CD14-positive monocyte (primary cell): ENCODE results near the gene NOPCHAP1. TPM values are rescaled to one million over a fixed set of nuclear protein-coding genes. Genes with fewer than 3 reads are reported as not detected.

ENCODE experiments used
- DNase-seq, 3 donors: peaks; one replicate each; pipeline ENCODE4 v3.0.0-alpha.2; 2011 to 2022
- H2AFZ ChIP-seq: 2 replicates; pipeline ENCODE4 v1.6.0; 2012; ENCODE audit warnings: mild to moderate bottlenecking, low read depth, low read length, inconsistent platforms; ENCODE audit not compliant: insufficient read depth, poor library complexity, severe bottlenecking
- H3K27ac ChIP-seq, 2 donors: 1 replicate in 1 of 2; 2 replicates in 1 of 2; pipeline ENCODE4 v1.5.1; 2012 to 2013; ENCODE audit warnings: low read length in 2 of 2, control low read depth in 1 of 2, inconsistent platforms in 1 of 2, low read depth in 1 of 2, mild to moderate bottlenecking in 1 of 2
- H3K27me3 ChIP-seq, 2 donors: one replicate each; pipeline versions ENCODE4 v1.6.0 to v1.6.1; 2011 to 2013; ENCODE audit warnings: low read length in 2 of 2; ENCODE audit not compliant: control insufficient read depth in 2 of 2, insufficient read depth in 2 of 2
- H3K36me3 ChIP-seq, 2 donors: replicated peaks in 1 of 2; 1 replicate in 1 of 2; 2 replicates in 1 of 2; pipeline versions ENCODE4 v1.5.1 to v1.6.1; 2012 to 2013; ENCODE audit warnings: low read length in 2 of 2, control low read depth in 1 of 2, inconsistent platforms in 1 of 2, mild to moderate bottlenecking in 1 of 2; ENCODE audit not compliant: insufficient read depth in 2 of 2, control insufficient read depth in 1 of 2
- H3K4me1 ChIP-seq, 2 donors: 1 replicate in 1 of 2; 2 replicates in 1 of 2; pipeline versions ENCODE4 v1.5.1 to v1.6.1; 2012 to 2013; ENCODE audit warnings: low read length in 2 of 2, control low read depth in 1 of 2, inconsistent platforms in 1 of 2, mild to moderate bottlenecking in 1 of 2, moderate library complexity in 1 of 2; ENCODE audit not compliant: insufficient read depth in 2 of 2, control insufficient read depth in 1 of 2
- H3K4me2 ChIP-seq: replicated peaks from 2 replicates; pipeline ENCODE3; 2012; ENCODE audit warnings: low read length, moderate library complexity, mild to moderate bottlenecking; ENCODE audit not compliant: poor library complexity, severe bottlenecking; ENCODE audit errors: extremely low read depth
- H3K4me3 ChIP-seq, 3 experiments: fragments of 200-600 bp in 1 of 3; sonication (generic) in 1 of 3; replicated peaks in 1 of 3; 1 replicate in 2 of 3; 2 replicates in 1 of 3; pipeline ENCODE4 v1.5.1; 2011 to 2013; ENCODE audit warnings: low read length in 3 of 3, mild to moderate bottlenecking in 3 of 3, control low read depth in 2 of 3, low read depth in 2 of 3, inconsistent platforms in 1 of 3, moderate library complexity in 1 of 3
- H3K79me2 ChIP-seq: 2 replicates; pipeline ENCODE4 v1.6.0; 2012; ENCODE audit warnings: mild to moderate bottlenecking, control low read depth, inconsistent platforms, low read length, moderate library complexity; ENCODE audit not compliant: insufficient read depth
- H3K9ac ChIP-seq: 2 replicates; pipeline ENCODE4 v1.6.0; 2017; ENCODE audit warnings: low read length, mild to moderate bottlenecking; ENCODE audit not compliant: insufficient read depth, poor library complexity, severe bottlenecking
- H3K9me3 ChIP-seq, 2 donors: replicated peaks in 1 of 2; 1 replicate in 1 of 2; 2 replicates in 1 of 2; pipeline versions ENCODE4 v1.5.1 to v1.6.1; 2012 to 2013; ENCODE audit warnings: low read length in 2 of 2, control low read depth in 1 of 2; ENCODE audit not compliant: control insufficient read depth in 1 of 2, insufficient read depth in 1 of 2
- H4K20me1 ChIP-seq: 2 replicates; pipeline ENCODE4 v1.6.0; 2012; ENCODE audit warnings: mild to moderate bottlenecking, low read length, control low read depth, moderate library complexity; ENCODE audit not compliant: insufficient read depth
- H3K27ac Mint-ChIP-seq, 7 donors: one replicate each; pipeline ENCODE4 v1.8.0; 2020; ENCODE audit warnings: mild to moderate bottlenecking in 7 of 7, mixed read lengths in 7 of 7, moderate library complexity in 6 of 7, inconsistent platforms in 2 of 7
- H3K27me3 Mint-ChIP-seq, 3 donors: one replicate each; pipeline ENCODE4 v1.8.0; 2021 to 2022; ENCODE audit warnings: low read depth in 3 of 3, mild to moderate bottlenecking in 3 of 3, mixed read lengths in 3 of 3, moderate library complexity in 3 of 3, inconsistent platforms in 1 of 3
- H3K36me3 Mint-ChIP-seq, 2 donors: one replicate each; pipeline ENCODE4 v1.8.0; 2020; ENCODE audit warnings: mixed read lengths in 2 of 2, inconsistent platforms in 1 of 2, mild to moderate bottlenecking in 1 of 2
- H3K4me1 Mint-ChIP-seq: one replicate; pipeline ENCODE4 v1.8.0; 2020; ENCODE audit warnings: mild to moderate bottlenecking, mixed read lengths
- H3K4me3 Mint-ChIP-seq, 2 donors: one replicate each; pipeline ENCODE4 v1.8.0; 2020; ENCODE audit warnings: mild to moderate bottlenecking in 2 of 2, mixed read lengths in 2 of 2, moderate library complexity in 1 of 2
- H3K9me3 Mint-ChIP-seq, 7 donors: one replicate each; pipeline ENCODE4 v1.8.0; 2020 to 2022; ENCODE audit warnings: mixed read lengths in 7 of 7, mild to moderate bottlenecking in 6 of 7, moderate library complexity in 6 of 7, inconsistent platforms in 2 of 7
- WGBS: methylation state at CpG from one replicate; pipeline ENCODE4 v1.1.5; 2013; ENCODE audit warnings: missing lambda C conversion rate; ENCODE audit not compliant: insufficient coverage; 5-methylcytosine and 5-hydroxymethylcytosine counted together
- intact Hi-C, 2 donors: fragments of 100-400 bp; cut with micrococcal nuclease; formaldehyde crosslinking; loops; one replicate each; pipeline versions ENCODE4 v1.15.0 to v1.15.1; 2023
- polyA plus RNA-seq, 3 donors: library from polyadenylated mRNA; depleted of rRNA in 1 of 3; unstranded in 2 of 3; stranded (reverse) in 1 of 3; fragments of 300-500 nt in 2 of 3; fragments of >200 nt in 1 of 3; fragmentation: Illumina TruSeq in 2 of 3; gene quantifications; 1 replicate in 2 of 3; 2 replicates in 1 of 3; pipeline ENCODE4 v1.2.3, GENCODE V29; 2012 to 2021
- TF ChIP-seq, protein P1 (sequence below): fragments of 200-600 bp; IDR thresholded peaks from one replicate; pipeline ENCODE4 v1.8.0; 2022; ENCODE audit warnings: antibody characterized with exemption, mild to moderate bottlenecking

Gene NOPCHAP1
- polyA plus RNA-seq, 3 donors: 2.6 to 14.0 (median 12.0) TPM

- Histone ChIP-seq H3K79me2 (no peaks in the 10 kb centered on the region), H3K27ac (no peak overlapping the region), H3K9me3 (no peaks in the 10 kb centered on the region), H3K4me1 (peaks cover 0 to under 1% of the 10 kb centered on the region in 2 donors), H3K27me3 (peaks cover 11 to 26% of the 10 kb centered on the region in 2 donors), H4K20me1 (no peaks in the 10 kb centered on the region), H3K9ac (no peak overlapping the region), H3K4me2 (no peak overlapping the region), H3K4me3 (no peak overlapping the region), H2AFZ (no peak overlapping the region), H3K36me3 (no peaks in the 10 kb centered on the region)
- WGBS: 100% methylated on average over 2 of the region's 5 CpGs
- DNase-seq: no peak
- intact Hi-C loops: loop anchor here in 1 of 2 donors (10.0 kb wide), 1 partner anchor 307 kb away; no protein-coding TSS in a partner anchor
- Mint-ChIP-seq H3K4me1 (peaks cover 1% of the 10 kb centered on the region), H3K27me3 (peaks cover 11 to 21% (median 21%) of the 10 kb centered on the region in 3 donors), H3K27ac (no peak overlapping the region), H3K9me3 (peaks cover 0 to 4% (median 0%) of the 10 kb centered on the region in 7 donors), H3K4me3 (no peak overlapping the region), H3K36me3 (no peaks in the 10 kb centered on the region)
- TF ChIP-seq, protein P1, sequence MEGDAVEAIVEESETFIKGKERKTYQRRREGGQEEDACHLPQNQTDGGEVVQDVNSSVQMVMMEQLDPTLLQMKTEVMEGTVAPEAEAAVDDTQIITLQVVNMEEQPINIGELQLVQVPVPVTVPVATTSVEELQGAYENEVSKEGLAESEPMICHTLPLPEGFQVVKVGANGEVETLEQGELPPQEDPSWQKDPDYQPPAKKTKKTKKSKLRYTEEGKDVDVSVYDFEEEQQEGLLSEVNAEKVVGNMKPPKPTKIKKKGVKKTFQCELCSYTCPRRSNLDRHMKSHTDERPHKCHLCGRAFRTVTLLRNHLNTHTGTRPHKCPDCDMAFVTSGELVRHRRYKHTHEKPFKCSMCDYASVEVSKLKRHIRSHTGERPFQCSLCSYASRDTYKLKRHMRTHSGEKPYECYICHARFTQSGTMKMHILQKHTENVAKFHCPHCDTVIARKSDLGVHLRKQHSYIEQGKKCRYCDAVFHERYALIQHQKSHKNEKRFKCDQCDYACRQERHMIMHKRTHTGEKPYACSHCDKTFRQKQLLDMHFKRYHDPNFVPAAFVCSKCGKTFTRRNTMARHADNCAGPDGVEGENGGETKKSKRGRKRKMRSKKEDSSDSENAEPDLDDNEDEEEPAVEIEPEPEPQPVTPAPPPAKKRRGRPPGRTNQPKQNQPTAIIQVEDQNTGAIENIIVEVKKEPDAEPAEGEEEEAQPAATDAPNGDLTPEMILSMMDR: no peak
Observed at GRCh38 chr12:104951759-104952509, 34.2 kb upstream of the NOPCHAP1 start.

GRCh38 chr12:104952816-104953215, 33.3 kb upstream of the NOPCHAP1 start:
- peaks cover 18 to 29% (median 28%) of the 10 kb centered on the region in 3 donors for H3K27me3 Mint-ChIP-seq
- WGBS: 100% methylated on average over 1 of the region's 3 CpGs
- H3K36me3 Mint-ChIP-seq: no peaks in the 10 kb centered on the region

More at GRCh38 chr12:104952816-104953215, 33.3 kb upstream of the NOPCHAP1 start:
- intact Hi-C loops: loop anchor here in 1 of 2 donors (10.0 kb wide), 1 partner anchor 308 kb away; no protein-coding TSS in a partner anchor
- Histone ChIP-seq H4K20me1 (no peaks in the 10 kb centered on the region), H3K9ac (no peak overlapping the region), H3K4me2 (no peak overlapping the region), H3K27me3 (peaks cover 18 to 34% of the 10 kb centered on the region in 2 donors), H3K4me3 (no peak overlapping the region), H3K79me2 (no peaks in the 10 kb centered on the region), H3K36me3 (no peaks in the 10 kb centered on the region), H3K4me1 (peaks cover 3 to 9% of the 10 kb centered on the region in 2 donors), H3K27ac (no peak overlapping the region), H3K9me3 (no peaks in the 10 kb centered on the region), H2AFZ (no peak overlapping the region)
- DNase-seq: no peak
- Mint-ChIP-seq H3K4me1 (peaks cover 8% of the 10 kb centered on the region), H3K4me3 (no peak overlapping the region), H3K27ac (no peak overlapping the region), H3K9me3 (peaks cover 0 to 4% (median 0%) of the 10 kb centered on the region in 7 donors)
- TF ChIP-seq, protein P1: no peak
